Measurements from ENCODE around the gene PLEKHG1.

PLEKHG1 gene

DNA sequence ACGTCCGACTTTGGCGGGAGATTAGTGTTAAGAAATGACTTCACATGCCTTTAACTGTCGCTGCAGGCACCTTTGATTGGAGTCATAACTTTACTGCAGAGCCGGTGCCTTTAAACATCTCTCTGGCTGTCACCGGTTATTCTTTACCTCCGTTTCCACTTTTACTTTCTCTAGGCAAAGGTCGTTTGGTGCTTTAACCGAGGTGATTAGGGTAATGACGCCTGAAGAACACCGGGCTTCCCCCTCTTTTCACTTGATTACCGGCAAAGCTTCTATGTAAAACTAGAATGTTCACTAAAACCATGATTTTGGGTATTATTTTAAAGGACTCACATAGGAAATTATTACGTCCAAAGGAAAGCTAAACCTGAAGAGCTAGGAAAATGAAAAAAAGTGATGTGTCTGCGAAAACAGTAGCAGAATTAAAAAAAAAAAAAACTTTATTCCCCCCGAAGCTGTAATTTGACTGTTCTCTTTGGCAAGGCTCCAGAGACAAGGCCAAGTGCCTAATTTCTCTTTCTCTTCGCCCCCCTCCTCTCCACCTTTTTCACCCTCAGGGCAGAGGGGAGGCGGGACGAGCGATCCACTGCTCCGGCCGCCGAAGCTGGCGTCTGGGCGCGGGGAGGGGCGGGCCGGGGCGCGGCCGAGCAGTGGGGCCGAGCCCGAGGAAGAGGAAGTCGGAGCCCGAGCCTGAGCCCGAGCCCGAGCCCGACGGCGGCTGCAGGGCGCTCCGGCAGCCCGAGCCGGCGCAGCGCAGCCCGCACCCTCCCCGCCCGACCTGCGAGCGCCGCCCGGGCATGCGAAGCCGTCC, at the start of gene PLEKHG1:
PLEKHG1 (plus strand) TSS at position 687 of the 811 bp plus-strand sequence. CDS start 133,797 bp downstream, outside the sequence.
- peak; percentile 46 for DNase-seq

DNA sequence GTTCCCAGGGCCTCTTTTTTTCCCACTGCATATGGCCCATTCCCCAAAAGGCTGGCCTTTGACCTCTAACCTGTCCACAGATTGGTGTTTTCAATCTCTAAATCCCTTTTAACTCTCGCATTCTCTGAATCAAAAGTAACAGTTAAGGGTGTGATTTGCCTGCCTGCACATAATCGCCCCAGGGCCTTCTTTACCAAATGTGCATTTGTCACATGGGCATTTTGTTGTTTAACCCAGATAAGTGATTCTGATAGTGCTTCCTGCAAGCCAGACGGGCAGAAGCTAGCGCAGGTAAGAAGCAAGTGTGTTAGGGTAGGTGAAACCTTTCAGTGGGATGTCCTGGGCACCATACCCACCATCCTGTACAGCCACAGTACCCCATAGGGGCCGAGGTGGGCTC, 49.4 kb upstream of the PLEKHG1 start:
- DNase-seq, result no peak

DNA sequence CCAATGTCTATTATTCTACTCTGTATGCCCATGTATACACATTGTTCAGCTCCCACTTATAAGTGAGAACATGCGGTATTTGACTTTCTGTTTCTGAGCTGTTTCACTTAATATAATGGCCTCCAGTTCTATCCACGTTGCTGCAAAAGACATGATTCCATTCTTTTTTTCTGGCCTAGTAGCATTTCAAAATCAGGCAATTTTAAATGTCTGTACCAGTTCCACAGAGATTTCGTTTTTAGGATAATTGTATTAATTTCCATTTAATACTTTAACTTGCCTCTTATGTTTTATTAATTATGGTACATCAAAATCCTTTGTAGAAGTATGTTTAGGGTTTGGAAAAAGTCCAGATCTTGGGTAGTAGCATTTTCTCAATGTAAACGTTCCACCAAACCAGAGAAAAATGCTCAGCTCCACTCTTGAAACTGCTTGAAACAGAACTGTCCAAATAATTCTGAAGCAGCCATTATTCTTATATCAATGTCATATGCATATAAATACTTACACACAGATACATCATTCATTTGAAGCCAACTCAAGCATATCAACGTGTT, 42.6 kb upstream of the PLEKHG1 start:
- no peak for DNase-seq

DNA sequence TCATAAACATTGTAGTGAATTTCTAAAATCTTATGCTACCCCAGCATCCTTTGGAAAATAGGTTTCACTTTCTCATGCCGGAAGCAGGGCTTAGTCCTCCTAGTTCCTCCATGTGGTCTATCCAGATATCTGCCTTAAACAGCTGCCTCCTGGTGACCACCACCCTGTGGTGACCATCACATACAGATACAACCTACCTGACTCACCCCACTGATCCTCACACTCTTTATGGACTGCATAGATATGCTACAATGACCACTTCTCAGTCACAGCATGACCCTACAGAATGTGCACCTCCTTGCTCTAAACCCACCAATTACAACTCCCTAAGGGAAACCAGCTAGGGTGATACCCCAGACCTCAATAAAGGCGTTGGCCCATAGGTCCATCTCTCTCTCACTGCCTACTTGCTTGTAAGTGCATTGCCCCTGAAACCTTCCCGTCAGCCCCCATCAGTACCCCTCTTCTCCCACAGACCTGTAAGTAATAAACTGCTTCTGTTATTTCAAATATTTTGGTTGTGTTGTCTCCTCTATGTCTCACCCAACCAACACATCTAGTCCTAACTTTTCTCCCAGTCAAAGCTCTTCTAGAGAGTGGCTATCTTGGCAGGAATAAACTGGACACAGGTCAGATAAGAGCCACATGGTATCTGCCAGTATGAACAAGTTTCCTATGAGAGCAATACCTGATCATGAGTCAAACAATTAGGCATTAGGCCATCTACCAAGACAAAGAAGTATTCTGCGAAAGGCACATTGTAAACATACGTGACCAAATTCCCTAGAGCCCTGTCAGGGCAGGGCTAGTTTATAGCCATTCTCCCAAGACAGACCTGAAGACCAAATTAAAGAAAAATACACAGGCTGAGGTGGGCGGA, 39.4 kb upstream of the PLEKHG1 start:
- no peak for DNase-seq

DNA sequence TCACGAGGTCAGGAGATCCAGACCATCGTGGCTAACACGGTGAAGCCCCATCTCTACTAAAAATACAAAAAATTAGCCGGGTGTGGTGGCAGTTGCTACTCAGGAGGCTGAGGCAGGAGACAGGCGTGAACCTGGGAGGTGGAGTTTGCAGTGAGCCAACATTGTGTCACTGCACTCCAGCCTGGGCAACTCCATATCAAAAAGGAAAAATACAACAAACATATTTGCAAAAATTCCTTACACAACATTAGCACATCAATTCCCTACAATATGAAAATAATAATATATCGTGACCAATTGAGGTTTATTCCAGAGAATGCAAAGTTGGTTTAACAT, 38.8 kb upstream of the PLEKHG1 start:
- no peak for DNase-seq

DNA sequence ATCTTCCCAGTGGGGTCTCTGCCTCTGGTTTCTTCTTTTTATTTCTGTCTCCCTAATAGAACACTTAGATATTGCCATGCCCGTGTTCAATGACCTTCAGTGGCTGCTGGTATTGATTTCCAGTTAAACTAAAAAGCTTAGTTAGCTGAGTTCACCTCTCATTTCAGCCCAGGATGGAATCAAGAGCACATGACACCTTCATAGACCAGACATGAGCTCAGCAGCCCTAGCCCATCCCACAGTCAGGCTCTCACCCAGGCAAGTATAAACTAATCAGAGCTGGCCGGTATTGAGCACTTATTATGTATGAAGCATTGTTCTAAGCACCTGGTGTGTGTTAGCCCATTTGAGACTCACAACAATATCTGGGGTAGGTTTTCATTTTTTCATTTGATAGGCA, 33.7 kb upstream of the PLEKHG1 start:
- DNase-seq, result no peak

DNA sequence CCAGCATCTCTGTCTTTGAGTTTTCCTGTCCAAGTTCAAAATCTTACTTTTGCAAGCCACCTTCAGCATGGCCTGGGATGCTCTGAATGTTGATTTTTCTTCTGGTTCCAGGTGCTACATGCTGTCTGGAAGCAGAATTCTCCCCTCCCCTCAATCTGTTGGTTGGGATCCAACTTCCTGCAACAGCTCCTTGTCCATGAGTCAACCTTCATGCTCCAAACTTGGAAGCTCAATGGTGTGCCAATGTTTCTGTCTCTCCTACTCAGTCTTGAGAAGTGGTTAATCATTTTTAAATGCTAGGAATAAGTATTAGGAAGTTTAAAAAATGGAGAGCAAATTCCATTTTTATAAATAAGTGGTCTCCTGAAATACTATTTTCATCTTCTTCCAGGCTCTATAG, 33.2 kb upstream of the PLEKHG1 start:
- no peak for DNase-seq

DNA sequence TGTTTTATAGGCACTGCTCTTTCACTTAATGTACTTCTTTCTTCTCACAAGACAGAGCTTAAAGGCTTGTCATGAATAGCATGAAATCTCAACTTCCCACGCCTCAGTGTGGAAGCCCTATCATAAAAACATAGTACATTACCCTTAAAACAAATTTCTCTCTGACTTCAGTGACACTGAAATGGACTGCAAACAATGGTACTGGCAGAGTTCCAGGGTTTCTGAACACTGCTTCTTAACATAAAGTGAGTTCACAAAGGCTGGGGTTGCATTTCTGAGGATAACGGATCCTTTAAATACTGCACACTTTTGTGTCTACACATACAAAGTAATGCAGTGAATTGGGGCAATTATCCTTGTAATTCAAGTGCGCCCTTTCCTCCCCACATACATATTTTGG, 32.3 kb upstream of the PLEKHG1 start:
- no peak for DNase-seq

DNA sequence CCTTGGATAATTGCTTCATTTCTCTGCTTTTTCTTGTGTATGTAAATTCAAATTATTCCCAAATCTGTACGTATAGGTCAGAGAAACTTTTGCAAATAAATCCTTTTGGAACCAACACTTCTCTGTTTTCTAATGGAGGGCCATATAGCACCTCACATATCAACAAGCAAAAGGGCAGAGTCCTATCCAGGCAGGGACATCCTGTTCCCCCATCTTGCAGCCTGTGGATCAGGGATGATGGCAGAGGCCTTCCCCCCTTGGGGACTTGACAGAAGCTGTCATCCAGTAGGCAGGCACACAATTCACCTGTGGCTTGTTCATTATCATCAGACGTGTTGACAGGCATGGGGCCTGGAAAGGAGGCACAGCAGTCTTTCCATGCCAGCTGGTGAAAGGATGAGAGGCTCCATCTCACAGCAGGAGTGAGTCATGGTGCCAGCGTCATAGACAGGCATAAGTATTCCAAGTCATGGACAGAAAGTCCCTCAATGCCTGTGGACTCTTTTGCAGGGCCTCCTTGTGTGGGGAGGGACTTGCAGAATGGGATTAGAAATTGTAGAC, 31.8 kb upstream of the PLEKHG1 start:
- DNase-seq, result no peak

DNA sequence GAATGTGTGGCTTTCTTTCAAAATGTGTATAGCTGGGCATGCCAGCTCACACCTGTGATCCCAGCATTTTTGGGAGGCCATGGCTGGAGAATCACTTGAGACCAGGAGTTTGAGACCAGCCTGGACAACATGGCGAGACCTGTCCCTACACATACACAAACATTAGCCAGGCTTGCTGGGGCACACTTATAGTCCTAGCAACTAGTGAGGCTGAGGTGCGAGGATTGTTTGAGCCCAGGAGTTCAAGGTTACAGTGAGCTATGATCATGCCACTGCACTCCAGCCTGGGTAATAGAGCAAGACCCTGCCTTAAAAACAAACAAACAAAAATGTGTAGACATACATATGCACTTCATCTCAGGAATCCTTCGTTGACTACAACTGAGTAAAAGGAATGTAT, 31.1 kb upstream of the PLEKHG1 start:
- no peak for DNase-seq

DNA sequence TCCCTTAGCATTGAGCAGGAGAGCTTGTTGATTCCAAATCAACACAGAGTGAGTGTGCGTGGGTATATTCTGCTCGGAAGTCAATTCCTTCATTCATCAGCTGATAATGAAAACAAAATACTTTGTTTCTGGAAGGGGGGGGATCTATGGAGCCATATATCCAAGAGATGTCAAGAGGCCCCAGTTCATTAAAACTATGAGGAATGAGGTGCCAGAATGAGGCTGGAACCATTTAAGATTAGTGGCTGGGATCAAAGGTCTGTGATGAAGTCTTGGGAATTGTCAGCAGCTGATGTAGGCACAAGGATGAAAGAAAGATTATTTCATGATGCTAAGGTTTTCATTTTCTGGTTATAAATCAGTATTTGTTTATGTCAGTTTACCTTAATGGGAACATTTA, 30.5 kb upstream of the PLEKHG1 start:
- DNase-seq, result no peak

DNA sequence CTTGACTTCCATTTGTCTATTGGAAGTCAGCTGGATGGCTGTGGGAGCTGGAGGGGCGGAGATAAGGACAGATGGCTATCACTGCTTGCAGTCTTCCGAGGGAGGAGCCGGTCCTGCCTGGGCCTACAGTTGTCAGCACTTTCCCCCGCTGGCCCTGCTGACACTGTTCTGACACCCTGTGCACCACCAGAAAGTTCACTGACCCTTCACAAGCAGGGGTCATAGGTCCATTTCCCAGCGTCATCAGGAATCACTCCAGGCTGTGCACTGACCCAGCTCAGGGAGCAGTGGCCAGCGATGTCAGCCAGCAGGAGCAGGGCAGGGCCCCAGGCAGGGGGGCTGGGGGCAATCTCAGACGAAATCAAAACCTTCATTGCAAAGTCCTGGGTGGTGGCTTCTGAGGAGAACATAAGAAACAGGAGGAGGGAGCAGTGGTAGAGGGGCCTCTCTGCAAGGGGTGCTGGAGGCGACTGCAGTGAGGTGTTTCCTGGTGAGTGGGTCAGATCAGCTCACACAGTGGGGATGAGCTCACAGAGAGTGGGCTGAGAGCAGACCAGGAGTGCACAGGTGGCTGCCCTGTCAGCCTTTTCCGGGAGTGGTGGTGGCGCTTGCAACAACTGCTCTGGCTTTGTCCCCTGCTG, 26.5 kb upstream of the PLEKHG1 start:
- DNase-seq, result no peak

DNA sequence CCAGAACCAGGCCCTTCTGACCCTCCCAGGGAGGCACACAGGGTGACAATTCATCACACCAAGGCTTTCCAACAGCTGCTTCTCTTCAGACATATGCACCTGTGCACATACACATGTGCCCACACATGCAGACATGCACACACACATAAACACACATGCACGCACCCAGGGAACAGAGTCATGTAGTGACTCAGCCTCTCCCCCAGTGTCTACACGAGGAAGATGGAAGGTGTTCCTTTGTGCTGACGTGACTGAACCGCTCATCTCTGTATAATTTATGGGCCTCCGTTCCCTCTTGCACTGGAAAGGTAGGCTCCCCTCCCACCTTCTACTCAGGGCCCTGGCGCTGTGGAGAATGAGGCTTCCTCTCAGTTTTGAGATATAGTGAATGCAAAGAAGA, 23.8 kb upstream of the PLEKHG1 start:
- DNase-seq, result no peak

DNA sequence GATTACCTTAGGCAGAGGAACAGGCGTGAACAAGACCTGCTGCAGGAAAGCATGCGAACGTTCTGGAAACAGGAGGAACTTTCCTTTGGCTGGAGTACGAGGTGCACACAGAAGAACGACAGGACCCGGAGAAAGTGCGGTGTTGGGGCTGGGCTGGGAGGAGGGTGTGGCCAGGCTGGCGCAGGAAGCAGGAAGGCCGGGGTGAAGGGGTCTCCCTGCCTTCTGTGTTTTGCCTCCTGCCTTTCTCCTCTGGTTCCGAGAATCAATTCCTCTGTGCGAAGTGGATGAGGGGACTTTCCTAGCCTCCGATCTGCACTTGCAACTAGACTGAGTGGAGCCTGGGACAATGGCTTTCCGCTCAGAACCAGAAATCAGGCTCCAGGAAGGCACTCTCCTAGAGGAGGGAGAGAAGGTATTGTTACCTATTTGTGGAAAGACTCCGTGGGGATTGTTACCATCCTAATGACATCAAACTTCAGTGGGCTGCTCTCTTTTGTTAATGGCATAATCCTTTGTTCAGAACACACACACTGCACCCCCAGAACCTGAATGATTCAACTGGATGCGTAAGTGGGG, 22.9 kb upstream of the PLEKHG1 start:
- no peak for DNase-seq

DNA sequence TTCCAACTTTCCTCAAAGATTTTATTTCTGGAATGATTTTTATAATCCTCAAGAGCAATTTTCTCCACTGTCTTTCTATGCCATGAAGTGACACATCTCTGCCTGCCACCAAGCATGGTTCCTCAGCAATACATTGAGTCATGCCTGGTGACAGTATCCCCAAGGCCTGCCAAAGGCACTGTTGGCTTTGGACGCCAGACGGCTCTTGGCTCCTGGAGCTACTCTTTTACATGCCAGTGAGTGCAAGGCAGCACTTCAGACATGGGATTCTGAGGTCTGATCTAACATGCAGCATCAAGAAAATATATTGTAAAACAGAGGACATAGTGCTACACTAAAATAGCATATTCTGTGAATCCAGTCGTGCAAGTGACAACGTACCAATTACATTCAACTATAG, 20.1 kb upstream of the PLEKHG1 start:
- no peak for DNase-seq

DNA sequence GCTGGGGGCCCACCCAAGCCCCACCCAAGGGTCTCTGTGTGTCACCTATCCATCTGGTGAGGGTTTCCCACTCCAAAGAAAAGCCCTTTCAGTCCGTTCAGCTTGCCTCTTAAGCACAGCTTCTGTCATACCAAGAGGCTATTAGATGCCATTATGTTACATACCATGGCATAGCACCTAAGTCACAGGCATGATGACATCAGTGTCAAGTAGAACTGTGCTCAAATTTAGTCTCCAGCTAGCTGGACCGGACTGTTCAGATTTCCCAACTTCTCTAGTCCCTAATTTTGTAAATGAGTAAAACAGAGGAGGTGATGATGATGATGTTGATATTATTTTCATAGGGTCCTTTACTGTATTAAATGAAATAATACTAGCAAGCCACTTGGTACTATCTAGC, 19.2 kb upstream of the PLEKHG1 start:
- DNase-seq, result no peak

DNA sequence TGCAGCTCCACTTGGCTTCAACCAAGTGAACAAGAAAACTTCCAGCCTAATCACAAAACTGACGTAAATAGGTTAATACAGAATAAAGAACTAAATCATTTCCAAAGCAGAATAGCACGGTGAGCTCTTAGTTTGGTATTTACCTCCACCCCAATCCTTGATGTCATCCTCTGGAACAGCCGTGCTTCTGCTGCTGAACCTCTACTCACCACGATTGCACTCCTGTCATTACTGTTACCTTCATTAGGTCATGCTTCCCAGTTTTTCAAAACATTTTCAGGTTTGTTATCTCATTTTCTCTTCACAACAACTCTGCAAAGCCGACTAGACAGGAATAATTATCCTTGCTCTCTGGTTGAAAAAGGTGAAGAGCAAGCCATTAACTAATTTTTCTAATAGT, 15.6 kb upstream of the PLEKHG1 start:
- no peak for DNase-seq

DNA sequence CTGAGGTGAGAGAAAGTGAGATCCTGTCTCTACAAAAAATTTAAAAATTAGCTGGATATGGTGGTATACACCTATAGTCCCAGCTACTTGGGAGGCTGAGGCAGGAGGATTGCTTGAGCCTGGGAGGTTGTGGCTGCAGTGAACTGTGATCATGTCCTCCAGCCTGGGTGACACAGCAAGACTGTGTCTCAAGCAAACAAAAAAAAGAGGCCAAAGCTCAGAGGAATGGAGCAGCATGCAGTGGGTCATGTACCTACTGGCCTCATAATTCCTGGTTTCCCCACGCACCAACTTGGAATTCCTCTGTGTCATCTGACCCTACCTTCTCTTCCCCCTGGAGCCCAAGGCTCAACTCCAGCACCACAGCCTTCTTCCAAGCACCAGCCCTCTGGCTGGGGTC, 15.1 kb upstream of the PLEKHG1 start:
- no peak for DNase-seq

DNA sequence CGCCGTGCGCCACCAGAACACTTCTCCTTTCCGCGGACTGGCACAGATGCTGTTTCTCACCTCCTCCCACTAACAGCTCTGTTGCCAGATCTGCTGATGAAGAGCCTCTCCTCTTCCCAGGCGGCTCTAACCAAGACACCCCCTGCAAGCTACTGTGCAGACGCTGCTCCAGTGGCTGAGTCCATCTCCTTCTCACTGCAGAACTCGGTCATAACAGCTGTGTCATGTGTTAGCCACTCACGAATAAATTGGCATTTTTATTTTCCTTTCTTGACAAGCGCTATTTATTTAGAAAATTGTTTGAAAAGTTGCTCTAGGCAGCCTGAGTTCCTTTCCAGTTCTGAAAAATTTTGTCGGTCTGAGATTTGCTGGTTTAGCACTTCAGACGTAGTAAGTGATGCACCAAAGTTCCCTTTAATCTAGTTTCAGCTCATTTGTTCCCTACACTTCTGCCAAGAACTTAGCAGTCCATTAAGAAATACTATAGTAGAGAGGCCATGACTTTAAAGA, 12.8 kb upstream of the PLEKHG1 start:
- DNase-seq, result no peak

DNA sequence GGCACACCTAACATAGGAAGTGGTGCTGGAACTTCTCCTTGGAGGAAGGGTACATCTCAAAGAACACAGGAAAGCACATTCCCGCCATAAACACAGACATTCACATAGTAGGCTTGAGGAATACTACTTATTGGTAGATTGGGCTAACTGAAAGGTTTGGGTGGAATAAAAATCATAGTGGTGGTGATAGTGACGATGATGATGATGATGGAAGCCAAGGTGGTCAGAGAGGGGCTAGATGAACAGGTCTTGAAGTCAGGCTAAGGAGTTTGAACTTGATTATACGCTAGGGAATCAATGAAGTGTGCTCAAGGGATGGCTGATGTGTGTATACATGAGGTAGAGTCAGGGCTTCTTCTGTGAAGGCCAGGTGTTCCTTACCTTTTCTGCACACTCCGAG, 12.0 kb upstream of the PLEKHG1 start:
- no peak for DNase-seq

DNA sequence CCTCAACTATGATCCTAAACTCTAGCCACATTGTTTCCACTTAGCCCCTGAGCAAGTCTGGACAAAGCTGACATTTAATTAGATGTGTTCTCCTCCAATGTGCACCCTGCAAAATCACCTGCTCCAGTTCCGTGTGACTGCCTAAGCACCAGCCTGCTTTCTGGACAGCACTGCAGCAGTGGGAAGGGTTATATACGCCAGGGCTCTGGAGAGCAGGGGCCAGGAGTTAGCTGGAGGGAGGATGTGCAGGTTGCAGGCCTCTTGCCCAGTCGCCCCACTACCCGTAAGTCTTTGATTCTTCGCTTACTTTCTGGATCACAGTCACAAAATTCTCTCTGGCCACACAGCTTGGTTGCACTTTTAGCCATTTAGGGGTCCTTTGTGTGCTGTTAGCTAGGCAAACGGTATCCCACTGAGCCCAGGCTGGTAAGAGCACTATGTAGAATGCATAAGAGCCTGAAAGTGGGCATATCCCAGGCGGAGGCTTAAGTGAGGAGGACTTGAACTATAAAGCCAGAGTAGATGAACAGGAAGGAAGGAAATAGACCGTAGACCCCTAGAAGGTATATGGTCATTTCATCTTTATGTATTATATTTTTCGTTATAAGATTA, 10.7 kb upstream of the PLEKHG1 start:
- DNase-seq, result no peak

DNA sequence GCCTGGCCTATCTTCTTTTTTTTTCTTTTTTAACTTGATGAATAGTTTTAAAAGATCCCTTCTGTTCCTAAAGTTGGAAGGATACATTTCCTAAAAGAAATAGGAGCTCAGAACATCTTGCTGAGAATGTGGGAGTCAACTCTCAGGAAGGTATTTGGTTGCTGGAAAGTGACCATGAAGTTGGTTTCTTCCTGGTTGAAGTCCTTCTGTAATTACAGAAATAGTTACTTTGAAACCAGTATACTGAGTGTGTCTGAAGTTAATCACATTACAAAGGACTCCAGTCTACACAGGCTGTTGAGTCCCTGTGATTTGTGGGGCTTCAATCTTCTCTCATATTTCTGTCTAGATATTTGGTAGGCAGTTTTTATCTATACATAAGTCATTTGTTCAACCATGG, 9.8 kb upstream of the PLEKHG1 start:
- DNase-seq, result no peak
